Measurements from ENCODE around the gene WDR20. TPM values are rescaled to one million over a fixed set of nuclear protein-coding genes. Genes with fewer than 3 reads are reported as not detected.

Gene WDR20
- total RNA-seq, 1 experiment from 2014 or later, result 23.7 TPM

DNA sequence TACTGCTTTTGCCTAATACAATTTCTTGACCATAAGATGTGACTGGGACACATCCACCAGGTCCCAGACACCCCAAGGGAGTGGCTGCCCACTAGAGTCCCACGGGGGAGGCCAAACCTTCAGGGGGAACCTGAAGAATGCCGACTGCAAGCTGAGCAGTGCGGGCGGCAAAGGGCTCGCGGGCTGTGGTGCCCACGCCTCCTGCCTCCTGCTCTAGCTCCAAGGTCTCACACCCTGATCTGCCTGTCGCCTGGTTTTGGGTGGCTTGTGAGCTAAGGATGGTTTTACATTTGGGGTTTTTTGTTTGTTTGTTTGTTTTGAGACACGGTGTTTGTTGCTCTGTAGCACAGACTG, 90.0 kb downstream of the WDR20 start:
- CTCF ChIA-PET, result no interaction called here
- H3K9me2 ChIP-seq (replicated peaks; ENCODE audit: low read length), result no peaks in the 10 kb centered on the region
- intact Hi-C loops (cut with micrococcal nuclease), result no loop called here

DNA sequence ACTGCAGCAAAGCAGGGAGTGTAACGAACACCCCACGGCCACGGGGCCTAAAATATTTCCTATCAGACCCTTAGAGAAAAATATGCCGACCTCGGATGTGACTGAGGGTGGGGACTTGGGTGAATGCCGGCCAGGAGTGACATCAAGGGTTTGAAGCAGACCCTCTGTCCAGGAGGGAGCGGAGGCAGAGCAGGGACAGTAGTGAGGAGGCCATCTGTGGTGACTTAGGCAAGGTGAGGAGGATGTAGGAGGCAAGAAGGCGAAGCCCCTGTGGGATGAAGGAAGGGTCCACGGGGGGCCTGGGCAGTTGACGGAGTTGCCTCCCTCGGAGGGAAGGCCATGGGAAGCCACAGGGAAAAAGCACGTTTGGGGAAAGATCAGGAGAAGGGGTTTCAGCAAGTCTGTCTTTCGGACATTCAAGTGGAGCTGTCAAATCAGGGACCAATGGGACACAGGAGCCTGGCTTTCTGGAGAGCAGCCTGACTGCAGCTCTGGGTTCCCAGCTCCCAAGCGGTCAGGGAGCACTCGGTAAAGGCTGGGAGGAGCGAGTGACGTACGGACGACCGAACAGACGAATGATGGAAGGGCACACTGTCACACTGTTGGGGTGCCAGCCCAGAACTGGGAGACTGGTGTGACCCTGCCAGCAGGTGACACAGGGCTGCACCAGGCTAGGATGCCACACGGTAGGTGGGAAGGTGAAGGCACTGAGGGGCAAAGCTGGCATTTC, 90.9 kb downstream of the WDR20 start:
- no peaks in the 10 kb centered on the region for H3K27me3 ChIP-seq (ENCODE audit: low read length)
- no peak overlapping the region for H3K27ac ChIP-seq (ENCODE audit: low read length)
- no peaks in the 10 kb centered on the region for H3K9me2 ChIP-seq (replicated peaks; ENCODE audit: low read length)
- ATAC-seq (no peak), DNase-seq (no peak)
- H3K4me2 ChIP-seq (ENCODE audit: low read length), result no peak overlapping the region
- no peak for TF ChIP-seq EZH2 (IDR thresholded peaks at IDR 0.05; ENCODE audit: low read length, unreplicated experiment)
- TF ChIP-seq, protein P1, sequence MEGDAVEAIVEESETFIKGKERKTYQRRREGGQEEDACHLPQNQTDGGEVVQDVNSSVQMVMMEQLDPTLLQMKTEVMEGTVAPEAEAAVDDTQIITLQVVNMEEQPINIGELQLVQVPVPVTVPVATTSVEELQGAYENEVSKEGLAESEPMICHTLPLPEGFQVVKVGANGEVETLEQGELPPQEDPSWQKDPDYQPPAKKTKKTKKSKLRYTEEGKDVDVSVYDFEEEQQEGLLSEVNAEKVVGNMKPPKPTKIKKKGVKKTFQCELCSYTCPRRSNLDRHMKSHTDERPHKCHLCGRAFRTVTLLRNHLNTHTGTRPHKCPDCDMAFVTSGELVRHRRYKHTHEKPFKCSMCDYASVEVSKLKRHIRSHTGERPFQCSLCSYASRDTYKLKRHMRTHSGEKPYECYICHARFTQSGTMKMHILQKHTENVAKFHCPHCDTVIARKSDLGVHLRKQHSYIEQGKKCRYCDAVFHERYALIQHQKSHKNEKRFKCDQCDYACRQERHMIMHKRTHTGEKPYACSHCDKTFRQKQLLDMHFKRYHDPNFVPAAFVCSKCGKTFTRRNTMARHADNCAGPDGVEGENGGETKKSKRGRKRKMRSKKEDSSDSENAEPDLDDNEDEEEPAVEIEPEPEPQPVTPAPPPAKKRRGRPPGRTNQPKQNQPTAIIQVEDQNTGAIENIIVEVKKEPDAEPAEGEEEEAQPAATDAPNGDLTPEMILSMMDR (conservative IDR thresholded peaks at IDR 0.05; ENCODE audit: low read depth, low read length), result no peak
- TF ChIP-seq EZH2phosphoT487 (IDR thresholded peaks at IDR 0.05; ENCODE audit: borderline replicate concordance, low read length), result no peak
- H2AFZ ChIP-seq (ENCODE audit: low read length), result no peak overlapping the region
- H3K9ac ChIP-seq (ENCODE audit: low read length), result no peak overlapping the region
- no peak overlapping the region for H3K4me3 ChIP-seq (ENCODE audit: low read length)
- H3K9me3 ChIP-seq (ENCODE audit: low read length), result no peaks in the 10 kb centered on the region
- POLR2A ChIA-PET (ENCODE audit: unreplicated experiment), result no interaction called here
- H4K20me1 ChIP-seq (ENCODE audit: low read length), result no peaks in the 10 kb centered on the region
- CTCF ChIA-PET, result no interaction called here
- peaks cover 9% of the 10 kb centered on the region for H3K4me1 ChIP-seq (ENCODE audit: insufficient read depth, low read length)
- H3K36me3 ChIP-seq (ENCODE audit: low read depth, low read length), result peaks cover 38% of the 10 kb centered on the region
- peaks cover 12% of the 10 kb centered on the region; the same call in 1 of the 2 replicates for H3K79me2 ChIP-seq (ENCODE audit: low read length)
- no peaks in the 10 kb centered on the region for H3F3A ChIP-seq (ENCODE audit: low read length, unreplicated experiment)
- intact Hi-C loops (cut with micrococcal nuclease), result no loop called here
- no TSS peak for BruUV-seq (replicated peaks)

More for the DNA sequence above, 90.0 kb downstream of the WDR20 start:
- Histone ChIP-seq H3K27ac (ENCODE audit: low read length) (no peak overlapping the region), H3K9ac (ENCODE audit: low read length) (no peak overlapping the region), H3K4me1 (ENCODE audit: insufficient read depth, low read length) (0 out of 2 replicates have a peak, but pooled peaks cover under 1% of the 10 kb centered on the region), H3K36me3 (ENCODE audit: low read depth, low read length) (peaks cover 38% of the 10 kb centered on the region), H3K9me3 (ENCODE audit: low read length) (no peaks in the 10 kb centered on the region), H3K4me3 (ENCODE audit: low read length) (no peak overlapping the region), H3K4me2 (ENCODE audit: low read length) (no peak overlapping the region), H3K79me2 (ENCODE audit: low read length) (peaks cover 7% of the 10 kb centered on the region; the same call in 1 of the 2 replicates), H2AFZ (ENCODE audit: low read length) (no peak overlapping the region), H3K27me3 (ENCODE audit: low read length) (no peaks in the 10 kb centered on the region), H3F3A (ENCODE audit: low read length, unreplicated experiment) (no peaks in the 10 kb centered on the region), H4K20me1 (ENCODE audit: low read length) (no peaks in the 10 kb centered on the region)
- POLR2A ChIA-PET (ENCODE audit: unreplicated experiment), result no interaction called here
- BruUV-seq (replicated peaks), result no TSS peak
- TF ChIP-seq EZH2phosphoT487 (IDR thresholded peaks at IDR 0.05; ENCODE audit: borderline replicate concordance, low read length), result no peak
- TF ChIP-seq, protein P1 (conservative IDR thresholded peaks at IDR 0.05; ENCODE audit: low read depth, low read length), result no peak
- no peak for TF ChIP-seq EZH2 (IDR thresholded peaks at IDR 0.05; ENCODE audit: low read length, unreplicated experiment)
- no peak for ATAC-seq
- no peak for DNase-seq
